Measurements from ENCODE around the gene RGPD5.
"Not testable (repeated sequence)": the region's sequence is repeated elsewhere in the genome, so short reads cannot be mapped to it uniquely, and the experiment has no call there.

Gene RGPD5

DNA sequence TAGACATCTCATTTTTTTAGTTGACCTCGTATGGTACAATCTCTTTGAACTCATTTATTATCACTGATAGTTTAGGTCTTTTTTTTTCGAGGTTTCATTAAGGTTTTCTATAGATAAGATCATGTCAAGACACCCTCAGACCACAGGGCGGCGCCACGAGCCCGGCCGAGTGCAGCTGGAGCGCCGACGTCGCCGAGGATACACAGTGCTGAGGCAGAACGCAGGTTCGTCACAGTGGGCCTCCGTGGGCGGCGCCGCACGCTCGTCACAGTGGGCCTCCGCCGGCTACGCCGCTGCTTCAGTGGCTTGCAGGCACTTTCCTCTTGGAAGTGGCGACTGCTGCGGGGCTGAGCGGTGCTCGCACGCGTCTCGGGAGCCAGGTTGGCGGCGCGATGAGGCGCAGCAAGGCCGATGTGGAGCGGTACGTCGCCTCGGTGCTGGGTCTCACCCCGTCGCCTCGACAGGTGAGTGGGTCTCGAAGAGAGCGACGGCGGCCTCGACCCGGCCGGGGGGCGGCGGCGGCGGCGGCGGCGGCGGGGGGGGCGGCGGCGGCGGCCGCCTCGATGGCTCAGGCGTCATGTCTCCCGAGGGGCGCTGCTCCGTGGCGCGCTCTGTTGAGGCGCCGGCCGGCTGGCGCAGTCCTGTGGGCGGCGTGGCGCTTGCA lies at the start of gene RGPD5:
TSS of gene RGPD5 (plus strand) at position 232 of the 664 bp plus-strand sequence. CDS start at position 393, 161 bp downstream.
- not testable (repeated sequence) for H3K27me3 ChIP-seq (ENCODE audit: insufficient read depth, low read length); H3K4me3 ChIP-seq (ENCODE audit: low read depth, low read length, poor library complexity, severe bottlenecking)

DNA sequence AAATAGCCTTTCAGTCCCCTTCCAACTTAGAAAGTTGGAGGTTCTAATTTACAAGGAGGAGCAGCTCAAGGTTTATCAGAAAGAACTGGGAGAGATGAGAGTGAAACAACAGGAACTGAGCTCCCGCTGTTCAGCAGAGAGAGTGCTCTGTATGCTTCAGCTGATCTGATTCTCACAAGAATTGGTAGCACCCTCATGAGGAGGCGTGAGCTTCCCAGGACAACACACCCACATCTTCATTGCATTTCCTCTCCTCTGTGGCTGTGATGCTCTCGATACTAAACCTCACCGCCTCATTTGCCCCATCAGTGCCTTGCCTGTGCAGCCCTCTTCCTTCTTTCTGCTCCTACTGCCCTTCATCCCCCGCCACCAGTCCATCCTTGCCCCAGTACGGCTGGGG lies 42.5 kb upstream of the RGPD5 start:
- H3K4me3 ChIP-seq (ENCODE audit: low read depth, low read length, poor library complexity, severe bottlenecking); H3K9ac ChIP-seq (ENCODE audit: low read length); H3K9me2 ChIP-seq (ENCODE audit: low read depth, low read length); H3K79me2 ChIP-seq (ENCODE audit: insufficient read depth, low read length); H3K27me3 ChIP-seq (ENCODE audit: insufficient read depth, low read length); H3K4me2 ChIP-seq (ENCODE audit: low read length); H3K27ac ChIP-seq (ENCODE audit: low read depth, low read length, poor library complexity, severe bottlenecking); H2AFZ ChIP-seq (ENCODE audit: low read length); H3K4me1 ChIP-seq (ENCODE audit: insufficient read depth, low read length, severe bottlenecking); H3F3A ChIP-seq (ENCODE audit: insufficient read depth, low read length); H3K9me3 ChIP-seq (ENCODE audit: low read length); H3K36me3 ChIP-seq (ENCODE audit: insufficient read depth, low read length); H4K20me1 ChIP-seq (ENCODE audit: insufficient read depth, low read length): not testable (repeated sequence)

More for the DNA sequence above, at the start of gene RGPD5:
- not testable (repeated sequence) for H3K4me1 ChIP-seq (ENCODE audit: insufficient read depth, low read length, severe bottlenecking); H3K9ac ChIP-seq (ENCODE audit: low read length); H2AFZ ChIP-seq (ENCODE audit: low read length); H3K9me3 ChIP-seq (ENCODE audit: low read length); H3K36me3 ChIP-seq (ENCODE audit: insufficient read depth, low read length); H3K4me2 ChIP-seq (ENCODE audit: low read length); H3F3A ChIP-seq (ENCODE audit: insufficient read depth, low read length); H4K20me1 ChIP-seq (ENCODE audit: insufficient read depth, low read length); H3K9me2 ChIP-seq (ENCODE audit: low read depth, low read length); H3K79me2 ChIP-seq (ENCODE audit: insufficient read depth, low read length); H3K27ac ChIP-seq (ENCODE audit: low read depth, low read length, poor library complexity, severe bottlenecking)

DNA sequence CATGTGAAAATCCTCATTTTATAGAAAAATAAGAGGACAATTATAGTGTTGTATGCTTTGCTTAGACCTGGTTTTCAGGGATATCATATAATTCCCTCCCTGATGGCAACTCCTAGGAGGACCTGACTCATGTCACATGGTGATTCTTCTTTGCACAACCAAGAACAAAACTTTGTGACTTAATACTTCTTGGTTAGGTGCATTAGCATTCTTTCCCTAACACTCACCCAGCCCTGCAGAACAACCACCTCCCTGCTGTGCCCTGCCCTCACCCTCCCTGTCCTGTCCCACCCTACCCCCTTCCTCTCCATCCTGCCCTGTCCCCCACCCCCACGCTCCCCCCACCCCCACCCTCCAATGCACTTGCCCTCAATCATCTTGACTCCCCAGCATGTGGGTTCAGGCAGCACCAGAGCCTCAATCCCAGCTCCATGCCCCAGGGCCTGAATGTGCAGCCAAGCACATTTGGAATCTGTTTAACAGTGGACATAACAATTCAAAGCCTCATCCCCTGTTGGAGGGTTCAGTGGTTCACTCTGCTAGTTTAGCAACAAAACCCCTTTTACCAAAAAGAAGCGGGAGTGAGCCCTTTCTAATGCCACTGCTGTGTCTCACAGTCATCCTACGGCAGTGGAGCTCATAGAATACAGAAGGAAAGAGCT lies 36.8 kb upstream of the RGPD5 start:
- not testable (repeated sequence) for H3K79me2 ChIP-seq (ENCODE audit: insufficient read depth, low read length); H3K4me2 ChIP-seq (ENCODE audit: low read length); H2AFZ ChIP-seq (ENCODE audit: low read length); H3K9me2 ChIP-seq (ENCODE audit: low read depth, low read length); H3F3A ChIP-seq (ENCODE audit: insufficient read depth, low read length); H3K36me3 ChIP-seq (ENCODE audit: insufficient read depth, low read length); H3K27me3 ChIP-seq (ENCODE audit: insufficient read depth, low read length); H3K9me3 ChIP-seq (ENCODE audit: low read length); H3K4me3 ChIP-seq (ENCODE audit: low read depth, low read length, poor library complexity, severe bottlenecking); H4K20me1 ChIP-seq (ENCODE audit: insufficient read depth, low read length); H3K27ac ChIP-seq (ENCODE audit: low read depth, low read length, poor library complexity, severe bottlenecking); H3K9ac ChIP-seq (ENCODE audit: low read length); H3K4me1 ChIP-seq (ENCODE audit: insufficient read depth, low read length, severe bottlenecking)

DNA sequence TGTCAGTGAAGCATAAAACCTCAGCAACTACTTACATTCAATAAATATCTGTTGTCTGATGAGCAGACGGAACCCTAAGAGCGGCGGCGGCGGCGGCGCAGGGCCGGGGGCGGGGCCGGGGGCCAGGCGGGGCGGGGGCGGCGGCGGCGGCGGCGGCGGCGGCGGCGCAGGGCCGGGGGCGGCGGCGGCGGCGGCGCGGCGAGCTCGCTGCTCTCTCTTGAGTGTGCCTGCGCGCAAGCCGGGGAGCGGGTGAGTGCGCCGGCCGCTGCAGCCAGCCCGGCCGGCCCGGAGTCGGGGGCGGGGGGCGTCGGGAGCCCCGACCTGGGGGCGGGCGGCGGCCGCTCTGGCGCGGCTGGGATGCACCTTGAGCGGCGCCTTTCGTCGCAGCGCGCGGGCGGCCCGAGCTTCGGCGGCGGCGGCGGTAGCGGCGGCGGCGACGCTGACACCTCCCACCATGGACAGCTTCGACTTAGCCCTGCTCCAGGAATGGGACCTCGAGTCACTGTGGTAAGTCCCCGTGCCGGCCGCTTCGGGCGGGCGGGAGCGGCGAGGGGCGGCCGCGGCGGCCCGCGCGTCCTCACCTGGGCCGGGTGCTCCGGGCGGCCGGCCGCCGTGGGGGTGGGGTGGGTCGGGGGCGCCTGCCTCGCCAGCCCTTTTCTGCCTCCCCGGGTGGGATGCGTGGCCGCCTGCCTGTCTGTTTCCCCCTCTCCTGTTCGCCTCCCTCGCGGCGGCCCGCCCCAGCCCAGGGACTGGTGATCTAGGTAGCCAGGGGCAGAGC lies 33.7 kb upstream of the RGPD5 start:
- H2AFZ ChIP-seq (ENCODE audit: low read length); H3K9me2 ChIP-seq (ENCODE audit: low read depth, low read length); H3K27ac ChIP-seq (ENCODE audit: low read depth, low read length, poor library complexity, severe bottlenecking); H3K79me2 ChIP-seq (ENCODE audit: insufficient read depth, low read length); H3K9me3 ChIP-seq (ENCODE audit: low read length); H3F3A ChIP-seq (ENCODE audit: insufficient read depth, low read length); H3K4me3 ChIP-seq (ENCODE audit: low read depth, low read length, poor library complexity, severe bottlenecking); H3K9ac ChIP-seq (ENCODE audit: low read length); H3K4me1 ChIP-seq (ENCODE audit: insufficient read depth, low read length, severe bottlenecking); H3K27me3 ChIP-seq (ENCODE audit: insufficient read depth, low read length); H4K20me1 ChIP-seq (ENCODE audit: insufficient read depth, low read length); H3K36me3 ChIP-seq (ENCODE audit: insufficient read depth, low read length); H3K4me2 ChIP-seq (ENCODE audit: low read length): not testable (repeated sequence)

DNA sequence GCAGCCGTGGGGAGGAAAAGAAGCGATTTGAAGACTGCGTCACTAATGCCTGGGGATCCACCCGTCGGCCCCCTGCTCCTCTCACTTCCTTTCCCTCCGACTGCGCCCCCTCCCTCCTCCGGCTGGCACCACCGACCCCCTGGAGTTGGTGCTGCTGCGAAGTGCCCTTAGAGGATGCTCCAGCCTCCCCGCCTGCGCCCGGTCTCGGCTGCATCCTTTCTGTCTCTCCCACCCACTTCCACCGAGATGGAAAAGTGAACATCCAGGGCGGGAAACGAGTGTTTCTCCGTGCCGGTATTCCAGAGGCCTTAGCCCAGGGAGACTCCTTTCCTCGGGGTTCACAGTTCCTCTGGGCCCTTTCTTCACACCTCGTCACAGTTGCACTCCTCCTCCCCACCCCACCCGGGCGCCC lies 33.1 kb upstream of the RGPD5 start:
- not testable (repeated sequence) for H3K79me2 ChIP-seq (ENCODE audit: insufficient read depth, low read length); H3K9me2 ChIP-seq (ENCODE audit: low read depth, low read length); H3K36me3 ChIP-seq (ENCODE audit: insufficient read depth, low read length); H3K9me3 ChIP-seq (ENCODE audit: low read length); H3K27me3 ChIP-seq (ENCODE audit: insufficient read depth, low read length); H3K4me3 ChIP-seq (ENCODE audit: low read depth, low read length, poor library complexity, severe bottlenecking); H3K27ac ChIP-seq (ENCODE audit: low read depth, low read length, poor library complexity, severe bottlenecking); H3K4me1 ChIP-seq (ENCODE audit: insufficient read depth, low read length, severe bottlenecking); H3K9ac ChIP-seq (ENCODE audit: low read length); H2AFZ ChIP-seq (ENCODE audit: low read length); H3K4me2 ChIP-seq (ENCODE audit: low read length); H3F3A ChIP-seq (ENCODE audit: insufficient read depth, low read length); H4K20me1 ChIP-seq (ENCODE audit: insufficient read depth, low read length)

DNA sequence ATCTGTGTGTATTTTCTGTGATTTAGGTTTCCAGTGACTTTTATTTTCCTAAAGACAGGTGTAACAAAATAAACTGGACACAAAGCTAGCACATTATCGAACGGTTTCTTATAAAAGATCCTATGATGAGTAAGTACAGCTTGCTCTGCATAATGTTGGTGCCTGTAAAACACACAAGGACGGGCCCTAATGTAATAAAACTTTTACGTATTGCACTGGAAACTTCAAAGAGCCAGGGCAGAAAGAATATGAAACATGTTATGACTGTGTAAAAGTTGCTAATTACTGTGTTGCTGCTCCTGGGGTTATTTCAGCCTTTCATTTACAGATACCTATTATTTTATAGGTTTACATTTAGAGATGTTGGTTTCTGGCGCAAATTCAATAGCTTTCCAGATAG lies 32.1 kb upstream of the RGPD5 start:
- H3K27ac ChIP-seq (ENCODE audit: low read depth, low read length, poor library complexity, severe bottlenecking); H3K9ac ChIP-seq (ENCODE audit: low read length); H3K4me2 ChIP-seq (ENCODE audit: low read length); H4K20me1 ChIP-seq (ENCODE audit: insufficient read depth, low read length); H2AFZ ChIP-seq (ENCODE audit: low read length); H3K9me3 ChIP-seq (ENCODE audit: low read length); H3K27me3 ChIP-seq (ENCODE audit: insufficient read depth, low read length); H3F3A ChIP-seq (ENCODE audit: insufficient read depth, low read length); H3K36me3 ChIP-seq (ENCODE audit: insufficient read depth, low read length); H3K79me2 ChIP-seq (ENCODE audit: insufficient read depth, low read length); H3K9me2 ChIP-seq (ENCODE audit: low read depth, low read length); H3K4me3 ChIP-seq (ENCODE audit: low read depth, low read length, poor library complexity, severe bottlenecking); H3K4me1 ChIP-seq (ENCODE audit: insufficient read depth, low read length, severe bottlenecking): not testable (repeated sequence)

DNA sequence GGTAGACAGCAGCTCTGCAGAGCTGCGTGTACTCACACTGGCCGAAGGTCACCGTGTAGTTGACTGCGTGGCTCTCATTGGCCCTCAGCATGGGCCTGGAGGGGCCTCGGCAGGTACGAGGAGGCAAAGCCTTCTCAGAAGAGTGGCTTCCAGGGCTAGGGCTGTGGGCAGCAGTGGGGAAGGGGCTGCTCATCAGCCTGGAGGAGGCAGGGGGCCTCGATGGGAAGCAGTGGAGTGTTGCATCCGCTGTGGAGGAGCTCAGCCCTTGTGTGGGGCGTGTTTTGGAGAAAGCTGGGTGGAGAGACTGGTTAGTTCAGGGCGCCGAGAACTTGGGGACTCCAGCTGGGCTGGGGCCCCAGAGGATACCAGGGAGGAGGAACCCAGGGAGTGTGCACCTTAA lies 28.0 kb upstream of the RGPD5 start:
- H2AFZ ChIP-seq (ENCODE audit: low read length); H3K9me3 ChIP-seq (ENCODE audit: low read length); H3K9me2 ChIP-seq (ENCODE audit: low read depth, low read length); H3K4me3 ChIP-seq (ENCODE audit: low read depth, low read length, poor library complexity, severe bottlenecking); H3K27me3 ChIP-seq (ENCODE audit: insufficient read depth, low read length); H3K4me2 ChIP-seq (ENCODE audit: low read length); H3K9ac ChIP-seq (ENCODE audit: low read length); H4K20me1 ChIP-seq (ENCODE audit: insufficient read depth, low read length); H3K36me3 ChIP-seq (ENCODE audit: insufficient read depth, low read length); H3K79me2 ChIP-seq (ENCODE audit: insufficient read depth, low read length); H3K4me1 ChIP-seq (ENCODE audit: insufficient read depth, low read length, severe bottlenecking); H3F3A ChIP-seq (ENCODE audit: insufficient read depth, low read length); H3K27ac ChIP-seq (ENCODE audit: low read depth, low read length, poor library complexity, severe bottlenecking): not testable (repeated sequence)
